ENCODE data around the gene SLC19A1. TPM values are rescaled to one million over a fixed set of nuclear protein-coding genes. Genes with fewer than 3 reads are reported as not detected.
"Not testable (repeated sequence)": the region's sequence is repeated elsewhere in the genome, so short reads cannot be mapped to it uniquely, and the experiment has no call there.

The SLC19A1 gene
- total and polyA plus RNA-seq, 4 donors, result 9.0 to 37.2 (median 21.1) TPM

- Histone ChIP-seq H3K4me1 (ENCODE audit: control insufficient read depth, insufficient read depth, low read length) (no peaks in the 10 kb centered on the region), H3K4me3 (ENCODE audit: low read depth, low read length) (no peak overlapping the region), H3K27ac (ENCODE audit: low read depth, low read length) (no peak overlapping the region), H3K27me3 (ENCODE audit: control insufficient read depth, insufficient read depth, low read length) (no peaks in the 10 kb centered on the region), H3K9me3 (ENCODE audit: control insufficient read depth, insufficient read depth, low read length) (no peaks in the 10 kb centered on the region), H3K36me3 (ENCODE audit: control insufficient read depth, insufficient read depth, low read length) (peaks cover 50% of the 10 kb centered on the region)
- 80% methylated on average over 5 of the region's 13 CpGs for WGBS (ENCODE audit: insufficient coverage)
- DNase-seq (ENCODE audit: low read depth in 4 of 6, low spot score in 6 of 6), result no peak
Measured at GRCh38 chr21:45502006-45502345, 40.3 kb downstream of the SLC19A1 start.

GRCh38 chr21:45501081-45502005, 40.9 kb downstream of the SLC19A1 start:
- H3K36me3 ChIP-seq (ENCODE audit: control insufficient read depth, insufficient read depth, low read length), result peaks cover 52% of the 10 kb centered on the region
- H3K27ac ChIP-seq (ENCODE audit: low read depth, low read length); H3K4me3 ChIP-seq (ENCODE audit: low read depth, low read length); H3K27me3 ChIP-seq (ENCODE audit: control insufficient read depth, insufficient read depth, low read length); DNase-seq (ENCODE audit: low read depth in 4 of 6, low spot score in 6 of 6); H3K9me3 ChIP-seq (ENCODE audit: control insufficient read depth, insufficient read depth, low read length); H3K4me1 ChIP-seq (ENCODE audit: control insufficient read depth, insufficient read depth, low read length): not testable (repeated sequence)
- 85% methylated on average over 12 of the region's 20 CpGs for WGBS (ENCODE audit: insufficient coverage)

- no peak overlapping the region for H3K4me3 ChIP-seq (ENCODE audit: low read depth, low read length)
- 78% methylated on average over 5 of the region's 6 CpGs for WGBS (ENCODE audit: insufficient coverage)
- no peaks in the 10 kb centered on the region for H3K9me3 ChIP-seq (ENCODE audit: control insufficient read depth, insufficient read depth, low read length)
- H3K4me1 ChIP-seq (ENCODE audit: control insufficient read depth, insufficient read depth, low read length), result no peaks in the 10 kb centered on the region
- H3K36me3 ChIP-seq (ENCODE audit: control insufficient read depth, insufficient read depth, low read length), result peaks cover 53% of the 10 kb centered on the region
- no peak overlapping the region for H3K27ac ChIP-seq (ENCODE audit: low read depth, low read length)
- no peak for DNase-seq (ENCODE audit: low read depth in 4 of 6, low spot score in 6 of 6)
- H3K27me3 ChIP-seq (ENCODE audit: control insufficient read depth, insufficient read depth, low read length), result no peaks in the 10 kb centered on the region
Measured at GRCh38 chr21:45499970-45500577, 42.2 kb downstream of the SLC19A1 start.

GRCh38 chr21:45499201-45499750, 43.0 kb downstream of the SLC19A1 start:
- Histone ChIP-seq H3K27me3 (ENCODE audit: control insufficient read depth, insufficient read depth, low read length) (no peaks in the 10 kb centered on the region), H3K36me3 (ENCODE audit: control insufficient read depth, insufficient read depth, low read length) (peaks cover 53% of the 10 kb centered on the region), H3K4me3 (ENCODE audit: low read depth, low read length) (no peak overlapping the region), H3K27ac (ENCODE audit: low read depth, low read length) (no peak overlapping the region), H3K9me3 (ENCODE audit: control insufficient read depth, insufficient read depth, low read length) (no peaks in the 10 kb centered on the region), H3K4me1 (ENCODE audit: control insufficient read depth, insufficient read depth, low read length) (no peaks in the 10 kb centered on the region)
- no peak for DNase-seq (ENCODE audit: low read depth in 4 of 6, low spot score in 6 of 6)
- WGBS (ENCODE audit: insufficient coverage), result 87% methylated on average over 25 of the region's 25 CpGs

- no peak for DNase-seq (ENCODE audit: low read depth in 4 of 6, low spot score in 6 of 6)
- Histone ChIP-seq H3K27me3 (ENCODE audit: control insufficient read depth, insufficient read depth, low read length) (no peaks in the 10 kb centered on the region), H3K27ac (ENCODE audit: low read depth, low read length) (no peak overlapping the region), H3K36me3 (ENCODE audit: control insufficient read depth, insufficient read depth, low read length) (peaks cover 55% of the 10 kb centered on the region), H3K9me3 (ENCODE audit: control insufficient read depth, insufficient read depth, low read length) (no peaks in the 10 kb centered on the region), H3K4me3 (ENCODE audit: low read depth, low read length) (no peak overlapping the region), H3K4me1 (ENCODE audit: control insufficient read depth, insufficient read depth, low read length) (no peaks in the 10 kb centered on the region)
- WGBS (ENCODE audit: insufficient coverage), result 86% methylated on average over 9 of the region's 9 CpGs
Measured at GRCh38 chr21:45498646-45499000, 43.6 kb downstream of the SLC19A1 start.

DNA sequence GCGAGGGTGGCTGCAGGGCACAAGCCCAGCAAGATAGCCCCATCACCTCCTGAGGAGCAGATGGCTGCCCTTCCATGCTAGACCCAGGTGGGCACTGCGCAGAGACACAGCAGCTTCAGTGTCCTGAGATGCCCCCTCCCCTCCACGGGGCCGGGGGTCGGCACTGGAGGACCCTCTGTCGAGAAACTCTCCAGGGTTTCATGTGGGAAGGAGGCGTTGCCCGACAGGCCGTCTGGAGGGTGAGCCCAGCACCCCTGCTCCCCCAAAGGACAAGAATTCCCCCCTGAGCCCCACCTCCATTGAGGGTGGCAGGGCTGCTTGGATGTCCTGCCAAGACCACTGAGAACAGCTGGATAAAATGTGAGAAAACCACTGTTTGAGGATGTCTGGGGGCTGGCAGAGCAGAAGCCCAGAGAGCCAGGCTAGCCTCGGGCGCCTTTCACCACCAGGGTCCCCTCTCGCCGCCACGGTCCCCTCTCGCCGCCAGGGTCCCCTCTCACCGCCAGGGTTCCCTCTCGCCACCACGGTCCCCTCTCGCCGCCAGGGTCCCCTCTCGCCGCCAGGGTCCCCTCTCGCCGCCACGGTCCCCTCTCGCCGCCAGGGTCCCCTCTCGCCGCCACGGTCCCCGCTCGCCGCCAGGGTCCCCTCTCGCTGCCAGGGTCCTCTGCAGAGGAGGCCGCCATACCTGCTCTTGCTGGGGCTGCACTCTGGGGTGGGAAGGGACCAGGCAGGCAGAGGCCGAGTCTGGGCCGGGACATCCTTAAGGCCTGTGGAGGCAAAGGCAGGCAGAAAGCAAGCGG, 44.2 kb downstream of the SLC19A1 start:
- Histone ChIP-seq H3K4me3 (ENCODE audit: low read depth, low read length) (no peak overlapping the region), H3K27me3 (ENCODE audit: control insufficient read depth, insufficient read depth, low read length) (no peaks in the 10 kb centered on the region), H3K4me1 (ENCODE audit: control insufficient read depth, insufficient read depth, low read length) (no peaks in the 10 kb centered on the region), H3K36me3 (ENCODE audit: control insufficient read depth, insufficient read depth, low read length) (peaks cover 60% of the 10 kb centered on the region), H3K9me3 (ENCODE audit: control insufficient read depth, insufficient read depth, low read length) (no peaks in the 10 kb centered on the region), H3K27ac (ENCODE audit: low read depth, low read length) (no peak overlapping the region)
- DNase-seq (ENCODE audit: low read depth in 4 of 6, low spot score in 6 of 6), result no peak
- WGBS (ENCODE audit: insufficient coverage), result 97% methylated on average over 35 of the region's 39 CpGs

GRCh38 chr21:45496968-45497845, 45.0 kb downstream of the SLC19A1 start:
- H3K27ac ChIP-seq (ENCODE audit: low read depth, low read length), result no peak overlapping the region

DNA sequence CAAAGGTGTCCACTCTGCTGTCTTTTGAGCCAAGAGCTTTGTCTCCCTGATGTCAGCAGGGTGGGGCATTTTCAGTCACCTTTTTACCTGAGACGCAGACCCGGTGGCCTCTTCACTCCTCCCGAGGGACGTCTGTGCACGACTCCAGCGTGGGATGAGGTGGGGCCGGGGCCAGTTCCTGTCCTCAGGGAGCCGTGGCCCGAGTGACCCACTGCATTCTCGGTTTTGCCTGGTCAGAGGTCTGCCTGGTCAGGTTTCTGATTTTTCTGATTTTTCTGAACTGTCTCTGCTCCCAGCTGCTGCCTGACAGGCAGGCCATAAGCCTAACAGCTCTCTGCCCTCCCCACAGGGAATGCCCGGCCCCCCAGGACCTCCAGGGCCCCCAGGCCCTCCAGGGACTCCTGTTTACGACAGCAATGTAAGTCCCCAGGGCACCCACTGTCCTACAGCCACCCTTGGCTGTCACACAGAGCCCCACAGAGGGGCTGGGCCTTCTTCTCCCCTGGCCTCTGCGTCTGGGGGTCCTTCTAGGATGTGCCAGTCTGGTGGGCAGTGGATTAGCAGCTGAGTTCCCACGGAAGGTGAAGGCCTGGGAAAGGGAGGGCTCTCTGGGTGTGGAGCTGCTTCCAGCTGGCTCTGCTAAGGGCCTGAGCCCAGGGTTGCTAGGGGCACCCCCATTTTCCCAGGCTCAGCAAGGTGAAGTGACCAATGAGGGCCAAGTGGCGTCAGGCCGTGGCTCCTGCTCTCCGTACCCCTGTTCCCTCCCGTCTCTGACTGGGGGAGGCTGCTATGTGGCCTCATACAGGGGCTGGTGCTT, 45.9 kb downstream of the SLC19A1 start:
- Histone ChIP-seq H3K9me3 (ENCODE audit: control insufficient read depth, insufficient read depth, low read length) (no peaks in the 10 kb centered on the region), H3K4me3 (ENCODE audit: low read depth, low read length) (no peak overlapping the region), H3K27me3 (ENCODE audit: control insufficient read depth, insufficient read depth, low read length) (no peaks in the 10 kb centered on the region), H3K4me1 (ENCODE audit: control insufficient read depth, insufficient read depth, low read length) (no peaks in the 10 kb centered on the region), H3K36me3 (ENCODE audit: control insufficient read depth, insufficient read depth, low read length) (peaks cover 77% of the 10 kb centered on the region), H3K27ac (ENCODE audit: low read depth, low read length) (no peak overlapping the region)
- no peak for DNase-seq (ENCODE audit: low read depth in 4 of 6, low spot score in 6 of 6)
- WGBS (ENCODE audit: insufficient coverage), result 94% methylated on average over 16 of the region's 18 CpGs

More at GRCh38 chr21:45496968-45497845, 45.0 kb downstream of the SLC19A1 start:
- H3K27me3 ChIP-seq (ENCODE audit: control insufficient read depth, insufficient read depth, low read length), result no peaks in the 10 kb centered on the region
- no peaks in the 10 kb centered on the region for H3K9me3 ChIP-seq (ENCODE audit: control insufficient read depth, insufficient read depth, low read length)
- H3K36me3 ChIP-seq (ENCODE audit: control insufficient read depth, insufficient read depth, low read length), result peaks cover 69% of the 10 kb centered on the region
- 94% methylated on average over 22 of the region's 22 CpGs for WGBS (ENCODE audit: insufficient coverage)
- DNase-seq (ENCODE audit: low read depth in 4 of 6, low spot score in 6 of 6), result no peak
- H3K4me3 ChIP-seq (ENCODE audit: low read depth, low read length), result no peak overlapping the region
- no peaks in the 10 kb centered on the region for H3K4me1 ChIP-seq (ENCODE audit: control insufficient read depth, insufficient read depth, low read length)

Measured in spinal cord (tissue), 10 donors.